ENCODE measurements around the gene PDILT.

Gene PDILT

GRCh38 chr16:20402651-20403050 is 1.9 kb downstream of the PDILT start:
- in situ Hi-C loops (cut with MboI; ENCODE audit: low sequenced_read_pairs, unreplicated experiment) = no loop called here
- no peak for DNase-seq (ENCODE audit: low spot score)
- TF ChIP-seq, protein P1, sequence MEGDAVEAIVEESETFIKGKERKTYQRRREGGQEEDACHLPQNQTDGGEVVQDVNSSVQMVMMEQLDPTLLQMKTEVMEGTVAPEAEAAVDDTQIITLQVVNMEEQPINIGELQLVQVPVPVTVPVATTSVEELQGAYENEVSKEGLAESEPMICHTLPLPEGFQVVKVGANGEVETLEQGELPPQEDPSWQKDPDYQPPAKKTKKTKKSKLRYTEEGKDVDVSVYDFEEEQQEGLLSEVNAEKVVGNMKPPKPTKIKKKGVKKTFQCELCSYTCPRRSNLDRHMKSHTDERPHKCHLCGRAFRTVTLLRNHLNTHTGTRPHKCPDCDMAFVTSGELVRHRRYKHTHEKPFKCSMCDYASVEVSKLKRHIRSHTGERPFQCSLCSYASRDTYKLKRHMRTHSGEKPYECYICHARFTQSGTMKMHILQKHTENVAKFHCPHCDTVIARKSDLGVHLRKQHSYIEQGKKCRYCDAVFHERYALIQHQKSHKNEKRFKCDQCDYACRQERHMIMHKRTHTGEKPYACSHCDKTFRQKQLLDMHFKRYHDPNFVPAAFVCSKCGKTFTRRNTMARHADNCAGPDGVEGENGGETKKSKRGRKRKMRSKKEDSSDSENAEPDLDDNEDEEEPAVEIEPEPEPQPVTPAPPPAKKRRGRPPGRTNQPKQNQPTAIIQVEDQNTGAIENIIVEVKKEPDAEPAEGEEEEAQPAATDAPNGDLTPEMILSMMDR (IDR thresholded peaks at IDR 0.05; ENCODE audit: borderline replicate concordance, control extremely low read depth, extremely low read depth, insufficient read depth, missing control alignments) = no peak

- TF ChIP-seq, protein P1 (IDR thresholded peaks at IDR 0.05; ENCODE audit: borderline replicate concordance, control extremely low read depth, extremely low read depth, insufficient read depth, missing control alignments) = no peak
- in situ Hi-C loops (cut with MboI; ENCODE audit: low sequenced_read_pairs, unreplicated experiment) = no loop called here
- no peak for DNase-seq (ENCODE audit: low spot score)
Observed at GRCh38 chr16:20401475-20402016, 3.0 kb downstream of the PDILT start.

DNA sequence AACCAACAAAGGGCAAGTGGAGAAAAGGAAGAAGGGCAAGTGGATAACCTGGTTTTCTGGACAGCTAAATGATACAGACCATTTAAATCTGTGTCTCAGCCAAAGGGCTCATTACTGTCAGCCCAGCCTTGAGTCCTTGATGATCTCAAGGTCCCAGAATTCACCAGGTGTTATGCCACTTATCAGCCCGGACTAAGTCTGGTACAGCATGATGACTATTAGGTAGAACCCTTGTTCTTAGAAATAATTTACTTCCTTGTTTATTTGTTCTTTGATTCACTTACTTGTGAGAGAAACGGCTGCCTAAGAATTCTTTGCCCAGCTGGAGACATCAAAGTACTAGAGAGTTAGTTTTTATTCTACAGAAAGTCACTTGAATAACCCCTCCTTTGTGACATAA is 3.5 kb downstream of the PDILT start:
- TF ChIP-seq, protein P1 (IDR thresholded peaks at IDR 0.05; ENCODE audit: borderline replicate concordance, control extremely low read depth, extremely low read depth, insufficient read depth, missing control alignments) = no peak
- in situ Hi-C loops (cut with MboI; ENCODE audit: low sequenced_read_pairs, unreplicated experiment) = no loop called here
- no peak for DNase-seq (ENCODE audit: low spot score)

- in situ Hi-C loops (cut with MboI; ENCODE audit: low sequenced_read_pairs, unreplicated experiment) = no loop called here
- TF ChIP-seq, protein P1 (IDR thresholded peaks at IDR 0.05; ENCODE audit: borderline replicate concordance, control extremely low read depth, extremely low read depth, insufficient read depth, missing control alignments) = no peak
Observed at GRCh38 chr16:20399185-20399584, 5.4 kb downstream of the PDILT start.

GRCh38 chr16:20398603-20399002 is 5.9 kb downstream of the PDILT start:
- no peak for DNase-seq (ENCODE audit: low spot score)
- in situ Hi-C loops (cut with MboI; ENCODE audit: low sequenced_read_pairs, unreplicated experiment) = no loop called here
- TF ChIP-seq, protein P1 (IDR thresholded peaks at IDR 0.05; ENCODE audit: borderline replicate concordance, control extremely low read depth, extremely low read depth, insufficient read depth, missing control alignments) = no peak

More at GRCh38 chr16:20399185-20399584, 5.4 kb downstream of the PDILT start:
- no peak for DNase-seq (ENCODE audit: low spot score)

- TF ChIP-seq, protein P1 (IDR thresholded peaks at IDR 0.05; ENCODE audit: borderline replicate concordance, control extremely low read depth, extremely low read depth, insufficient read depth, missing control alignments) = no peak
- in situ Hi-C loops (cut with MboI; ENCODE audit: low sequenced_read_pairs, unreplicated experiment) = no loop called here
- DNase-seq (ENCODE audit: low spot score) = no peak
Observed at GRCh38 chr16:20397468-20398074, 7.0 kb downstream of the PDILT start.

Measured in GM13976 (cell line).